ENCODE data around the gene KCNK18.

- no peak for TF ChIP-seq CTCF (IDR thresholded peaks at IDR 0.05)
- TF ChIP-seq EP300 (IDR thresholded peaks at IDR 0.05): no peak
Observed at GRCh38 chr10:117162093-117163060, 34.9 kb upstream of the KCNK18 start.

Data from upper lobe of left lung (tissue), 4 donors.